GM12872 (cell line): ENCODE results near the gene LRSAM1.

ENCODE experiments used
- TF ChIP-seq, protein P1 (sequence below): IDR thresholded peaks from 3 replicates; pipeline ENCODE4 v1.5.1; 2011; ENCODE audit warnings: low read depth, mild to moderate bottlenecking, low read length, moderate library complexity; ENCODE audit not compliant: insufficient read depth

The LRSAM1 gene

DNA sequence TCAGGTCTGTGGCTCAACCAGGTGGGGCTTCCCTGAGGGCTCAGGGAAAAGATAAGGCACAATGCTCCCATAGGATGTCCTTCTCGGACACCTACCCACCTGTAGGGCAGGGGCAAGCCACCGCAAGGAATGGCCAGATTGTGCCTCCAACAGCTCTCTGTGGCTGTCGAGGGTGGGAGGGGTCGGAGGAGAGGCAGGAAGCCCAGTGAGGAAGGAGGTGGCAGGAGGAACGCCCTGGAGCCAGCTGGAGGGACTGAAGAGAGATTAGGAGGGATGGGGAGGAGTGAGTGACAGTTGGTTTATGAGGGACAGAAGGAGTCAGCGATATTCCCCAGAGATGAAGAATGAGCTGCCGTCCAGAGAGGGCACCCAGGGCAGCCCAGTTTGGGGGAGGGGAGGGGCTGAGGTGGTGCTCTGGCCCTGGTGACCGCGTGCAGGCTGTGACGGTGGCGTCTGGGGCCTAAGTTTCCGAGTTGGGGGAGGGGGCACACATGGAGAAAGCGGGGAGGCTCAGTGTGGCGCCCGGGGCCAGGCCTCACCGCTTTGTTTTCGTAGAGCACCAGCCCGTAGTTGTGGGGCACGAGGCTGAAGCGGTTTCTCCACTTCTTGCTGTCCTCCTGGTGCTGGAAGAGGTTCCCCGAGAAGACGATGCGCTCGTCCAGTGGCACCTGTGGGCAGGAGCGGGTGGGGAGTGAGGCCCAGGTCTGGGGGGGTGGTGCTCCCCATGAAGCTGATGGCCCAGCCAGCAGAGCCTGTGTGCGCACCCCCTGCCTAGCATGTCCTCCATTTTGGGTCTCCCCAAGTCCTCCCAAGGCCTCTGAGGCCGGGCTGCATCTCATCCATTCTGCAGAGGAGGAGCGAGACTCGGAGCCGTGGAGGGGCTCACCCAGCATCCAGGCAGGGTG is 75.6 kb downstream of the LRSAM1 start:
- TF ChIP-seq, protein P1, sequence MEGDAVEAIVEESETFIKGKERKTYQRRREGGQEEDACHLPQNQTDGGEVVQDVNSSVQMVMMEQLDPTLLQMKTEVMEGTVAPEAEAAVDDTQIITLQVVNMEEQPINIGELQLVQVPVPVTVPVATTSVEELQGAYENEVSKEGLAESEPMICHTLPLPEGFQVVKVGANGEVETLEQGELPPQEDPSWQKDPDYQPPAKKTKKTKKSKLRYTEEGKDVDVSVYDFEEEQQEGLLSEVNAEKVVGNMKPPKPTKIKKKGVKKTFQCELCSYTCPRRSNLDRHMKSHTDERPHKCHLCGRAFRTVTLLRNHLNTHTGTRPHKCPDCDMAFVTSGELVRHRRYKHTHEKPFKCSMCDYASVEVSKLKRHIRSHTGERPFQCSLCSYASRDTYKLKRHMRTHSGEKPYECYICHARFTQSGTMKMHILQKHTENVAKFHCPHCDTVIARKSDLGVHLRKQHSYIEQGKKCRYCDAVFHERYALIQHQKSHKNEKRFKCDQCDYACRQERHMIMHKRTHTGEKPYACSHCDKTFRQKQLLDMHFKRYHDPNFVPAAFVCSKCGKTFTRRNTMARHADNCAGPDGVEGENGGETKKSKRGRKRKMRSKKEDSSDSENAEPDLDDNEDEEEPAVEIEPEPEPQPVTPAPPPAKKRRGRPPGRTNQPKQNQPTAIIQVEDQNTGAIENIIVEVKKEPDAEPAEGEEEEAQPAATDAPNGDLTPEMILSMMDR: no peak

DNA sequence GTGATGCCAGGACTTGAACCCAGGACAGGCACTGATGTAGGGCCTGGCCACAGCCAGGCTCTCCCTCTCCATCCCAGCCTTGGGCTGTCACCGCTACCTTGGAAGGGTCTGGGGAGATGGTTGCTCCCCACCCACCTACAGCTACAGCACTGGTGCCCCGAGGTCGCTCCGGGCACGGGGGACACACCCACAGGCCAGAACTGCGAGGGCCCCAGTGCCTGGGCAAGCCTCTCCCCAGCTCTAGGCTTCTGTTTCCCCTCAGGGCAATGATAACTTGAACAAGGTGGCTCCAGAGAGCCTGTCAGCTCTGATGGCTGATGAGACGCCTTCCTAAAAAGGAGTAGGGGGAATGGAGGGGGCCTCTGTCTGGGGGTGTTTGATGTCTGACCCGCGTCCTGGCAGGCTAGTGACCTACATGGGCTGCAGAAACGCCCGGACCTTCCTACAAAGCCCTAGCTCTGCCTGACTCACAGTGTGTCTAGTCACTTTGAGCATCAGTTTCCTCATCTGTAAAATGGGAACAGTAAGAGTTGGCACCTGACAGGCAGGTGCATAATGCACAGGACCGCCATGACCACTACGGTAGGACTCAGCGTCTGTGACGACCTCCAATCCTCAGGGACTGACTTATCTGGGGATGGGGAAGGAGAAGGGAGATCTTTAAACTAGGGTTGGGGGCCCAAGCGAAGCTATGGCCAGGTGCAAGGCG is 76.4 kb downstream of the LRSAM1 start:
- TF ChIP-seq, protein P1: no peak

DNA sequence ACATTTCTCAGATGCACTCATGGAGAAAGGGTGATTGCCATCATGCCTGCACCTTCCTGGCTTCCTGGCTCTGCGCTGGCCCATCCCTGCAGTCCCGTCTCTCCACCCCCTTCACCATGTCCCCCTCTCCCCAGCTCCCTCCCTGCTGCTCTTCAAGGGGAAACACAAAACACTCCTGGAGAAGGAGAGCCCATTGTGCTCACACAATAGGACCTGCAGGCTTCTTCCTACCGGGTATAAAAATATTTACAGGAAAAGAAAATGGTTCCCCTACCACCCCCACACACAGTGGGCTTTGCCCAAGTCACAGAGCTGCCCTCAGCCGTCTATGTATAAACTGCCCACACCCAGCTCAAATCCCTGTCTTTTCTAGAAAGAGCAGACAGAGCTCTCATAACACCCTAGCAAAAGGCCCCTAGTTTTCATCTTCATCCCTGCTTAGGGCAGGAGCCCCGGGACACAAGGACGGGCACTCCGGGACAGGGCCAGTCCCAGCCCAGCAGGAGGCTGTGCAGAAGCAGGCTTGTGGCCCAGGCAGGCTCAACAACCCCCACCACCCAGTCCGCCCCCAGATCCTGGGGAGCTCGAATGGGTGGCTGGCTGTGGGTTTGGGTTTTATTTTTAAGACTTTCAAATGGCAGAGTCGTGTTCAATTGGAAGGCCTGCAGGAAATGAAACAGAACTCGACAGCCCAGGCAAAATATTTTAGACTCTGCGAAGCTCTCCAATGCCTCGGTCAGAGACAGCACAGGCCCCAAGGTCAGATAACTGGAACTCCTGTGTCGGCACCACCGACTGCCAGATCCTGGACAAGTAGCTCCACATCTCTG is 77.3 kb downstream of the LRSAM1 start:
- TF ChIP-seq, protein P1: no peak

DNA sequence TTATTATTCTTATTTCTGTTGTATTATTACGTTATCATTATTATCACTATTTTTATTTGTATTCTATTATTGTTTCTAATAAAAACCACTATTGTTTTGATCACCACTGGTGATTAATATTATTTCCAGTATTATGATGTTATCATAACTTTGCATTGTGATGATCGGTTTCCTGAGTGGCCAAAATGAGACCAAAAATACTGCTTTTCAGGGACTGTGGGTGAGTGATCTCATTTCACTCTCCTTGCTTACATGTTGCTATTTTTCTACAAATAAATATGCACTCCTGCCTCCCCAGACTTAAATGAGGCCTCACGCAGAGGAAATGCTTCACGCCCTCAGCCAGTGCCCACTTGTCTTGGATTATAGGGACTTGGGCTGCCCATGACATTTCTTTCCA is 78.4 kb downstream of the LRSAM1 start:
- TF ChIP-seq, protein P1: no peak

DNA sequence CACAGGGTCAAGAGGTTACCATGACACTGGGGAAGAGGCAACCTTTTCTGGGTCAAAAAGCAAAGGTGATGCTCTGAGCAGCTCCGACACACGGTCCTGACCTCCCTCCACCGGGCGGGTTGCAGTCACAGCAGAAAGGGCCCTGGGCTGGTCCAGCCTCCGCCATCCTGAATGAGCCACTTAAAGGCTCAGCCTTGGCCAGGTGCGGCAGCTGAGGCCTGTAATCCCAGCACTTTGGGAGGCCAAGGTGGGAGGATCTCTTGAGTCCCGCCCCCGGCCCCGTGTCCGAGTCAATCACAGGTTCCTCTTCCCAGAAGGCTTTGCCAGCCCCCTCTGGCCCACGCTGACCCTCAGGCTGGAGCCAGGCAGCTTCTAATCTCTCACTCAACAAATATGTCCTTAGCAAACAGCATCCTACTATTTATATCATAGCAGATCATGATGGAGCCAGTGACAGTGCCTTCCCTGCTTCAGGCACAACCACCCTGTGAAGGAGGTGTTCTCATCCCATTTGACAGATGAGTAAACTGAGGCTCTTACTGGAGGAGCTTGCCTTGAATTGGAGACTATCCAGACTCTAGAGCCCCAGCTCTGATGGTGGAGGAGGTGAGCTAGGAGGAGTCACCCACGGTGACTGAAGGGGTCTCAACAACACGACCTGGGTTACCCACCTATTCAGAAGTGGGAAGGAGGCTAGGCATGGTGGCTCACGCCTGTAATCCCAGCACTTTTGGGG is 79.1 kb downstream of the LRSAM1 start:
- TF ChIP-seq, protein P1: no peak

DNA sequence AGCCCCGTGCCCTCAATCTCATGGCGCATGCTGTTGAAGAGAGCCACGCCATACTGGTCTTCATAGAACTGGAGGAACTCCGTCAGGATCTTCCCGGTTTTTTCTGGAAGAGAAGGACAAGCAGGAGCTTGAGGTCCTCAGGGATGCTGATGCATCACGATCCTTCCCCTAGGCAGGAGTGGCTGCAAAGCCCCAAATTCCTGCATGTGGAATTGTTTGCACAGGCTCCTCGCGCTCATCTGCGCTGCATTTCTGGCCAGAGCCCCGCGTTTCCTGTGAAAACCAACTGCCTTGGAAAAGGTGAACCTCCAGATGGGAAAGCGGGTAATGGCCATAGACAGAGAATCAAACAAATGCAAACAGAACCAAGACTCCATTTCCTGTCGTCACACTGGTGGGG is 80.4 kb downstream of the LRSAM1 start:
- TF ChIP-seq, protein P1: no peak
